Stimulated activated naive CD4-positive, alpha-beta T cell (primary cell): Measurements from ENCODE around the gene RIT1.

Experiments
- DNase-seq, 6 experiments: peaks; one replicate each; lab custom pipeline; 2025; lab: John Stamatoyannopoulos, UW

RIT1 gene

DNA sequence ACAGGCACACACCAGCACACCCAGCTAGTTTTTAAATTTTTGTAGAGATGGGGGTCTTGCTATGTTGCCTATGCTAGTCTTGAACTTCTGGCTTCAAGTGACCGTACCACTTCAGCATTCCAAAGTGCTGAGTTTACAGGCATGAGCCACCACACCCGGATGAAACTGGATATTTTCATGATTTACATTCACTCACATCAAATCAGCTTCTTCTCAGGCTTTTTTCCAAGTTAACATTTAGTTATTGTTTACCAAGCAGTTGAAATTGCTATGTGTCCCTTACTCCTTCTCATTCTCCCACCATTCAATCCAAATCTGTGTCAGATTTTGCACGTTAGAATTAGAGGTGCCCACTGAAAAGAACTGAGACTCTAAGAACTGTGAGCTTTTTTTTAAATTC lies 18.4 kb downstream of the RIT1 start:
- DNase-seq: no peak

DNA sequence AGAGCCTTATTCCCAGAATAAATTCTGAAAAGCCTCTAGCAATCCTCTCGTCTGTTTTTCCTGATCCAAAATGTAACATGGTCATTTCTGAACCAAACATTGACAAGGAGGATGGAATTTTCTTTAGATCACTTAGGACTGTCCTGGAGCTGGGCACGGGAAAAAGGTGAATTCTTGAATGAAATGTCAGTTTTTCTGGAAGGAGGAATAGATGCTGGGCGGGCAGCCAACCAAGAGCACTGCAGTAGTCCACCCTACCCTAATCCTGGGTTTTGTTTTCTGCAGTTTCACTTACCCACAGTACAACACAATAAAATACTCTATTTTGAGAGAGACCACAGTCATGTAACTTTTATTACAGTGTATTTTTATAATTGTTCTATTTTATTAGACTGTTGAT lies 20.9 kb downstream of the RIT1 start:
- DNase-seq: no peak

DNA sequence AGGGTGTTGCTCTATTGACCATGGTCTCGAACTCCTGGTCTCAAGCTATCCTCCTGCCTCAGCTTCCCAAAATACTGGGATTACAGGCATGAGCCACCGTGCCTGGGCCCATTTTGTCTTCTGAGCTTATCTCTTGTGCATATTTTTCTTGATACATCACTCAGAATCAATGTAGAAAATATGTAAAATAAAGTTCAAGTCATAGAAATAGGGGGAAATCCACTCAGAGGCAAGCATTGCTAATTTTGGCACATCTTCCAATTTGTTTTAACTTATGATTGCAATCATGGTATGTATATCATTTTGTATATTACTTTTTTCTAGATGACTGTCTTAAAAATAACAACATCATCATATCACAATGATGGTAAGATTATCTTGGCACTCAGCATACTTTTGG lies 21.6 kb downstream of the RIT1 start:
- DNase-seq: no peak

DNA sequence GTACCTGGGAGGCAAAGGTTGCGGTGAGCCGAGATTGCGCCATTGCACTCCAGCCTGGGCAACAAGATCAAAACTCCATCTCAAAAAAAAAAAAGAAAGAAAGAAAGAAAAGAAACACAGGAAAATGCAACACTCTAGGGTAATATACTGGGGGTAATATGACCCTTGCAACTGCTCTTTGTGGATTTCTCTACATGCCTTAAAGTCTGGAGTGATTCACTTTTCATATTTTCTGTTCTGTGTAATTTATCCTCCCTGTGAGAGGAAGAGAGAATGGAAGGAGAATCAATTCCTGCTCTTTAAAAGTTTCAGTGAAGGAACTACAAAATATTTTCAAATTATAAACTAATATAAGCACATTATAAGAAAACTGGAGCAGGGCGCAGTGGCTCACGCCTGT lies 22.7 kb downstream of the RIT1 start:
- no peak for DNase-seq

DNA sequence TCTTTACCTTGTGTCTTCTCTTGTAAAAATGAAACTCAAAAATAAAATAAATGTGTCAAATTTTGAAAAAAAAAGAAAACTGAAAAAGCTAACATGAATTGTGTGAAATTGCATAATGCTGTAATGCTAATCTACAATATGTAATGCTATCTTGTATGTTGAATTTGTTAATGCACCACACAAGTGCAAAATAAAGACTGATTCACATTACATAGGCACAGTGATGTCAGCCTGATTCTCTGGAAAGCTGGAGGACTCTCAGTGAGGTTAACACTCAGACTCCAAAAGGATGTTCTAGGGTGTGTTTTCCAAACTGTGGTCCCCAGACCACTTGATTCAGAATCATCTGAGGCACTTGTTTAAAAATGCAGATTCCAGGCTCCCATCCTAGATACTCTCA lies 26.2 kb downstream of the RIT1 start:
- no peak for DNase-seq

DNA sequence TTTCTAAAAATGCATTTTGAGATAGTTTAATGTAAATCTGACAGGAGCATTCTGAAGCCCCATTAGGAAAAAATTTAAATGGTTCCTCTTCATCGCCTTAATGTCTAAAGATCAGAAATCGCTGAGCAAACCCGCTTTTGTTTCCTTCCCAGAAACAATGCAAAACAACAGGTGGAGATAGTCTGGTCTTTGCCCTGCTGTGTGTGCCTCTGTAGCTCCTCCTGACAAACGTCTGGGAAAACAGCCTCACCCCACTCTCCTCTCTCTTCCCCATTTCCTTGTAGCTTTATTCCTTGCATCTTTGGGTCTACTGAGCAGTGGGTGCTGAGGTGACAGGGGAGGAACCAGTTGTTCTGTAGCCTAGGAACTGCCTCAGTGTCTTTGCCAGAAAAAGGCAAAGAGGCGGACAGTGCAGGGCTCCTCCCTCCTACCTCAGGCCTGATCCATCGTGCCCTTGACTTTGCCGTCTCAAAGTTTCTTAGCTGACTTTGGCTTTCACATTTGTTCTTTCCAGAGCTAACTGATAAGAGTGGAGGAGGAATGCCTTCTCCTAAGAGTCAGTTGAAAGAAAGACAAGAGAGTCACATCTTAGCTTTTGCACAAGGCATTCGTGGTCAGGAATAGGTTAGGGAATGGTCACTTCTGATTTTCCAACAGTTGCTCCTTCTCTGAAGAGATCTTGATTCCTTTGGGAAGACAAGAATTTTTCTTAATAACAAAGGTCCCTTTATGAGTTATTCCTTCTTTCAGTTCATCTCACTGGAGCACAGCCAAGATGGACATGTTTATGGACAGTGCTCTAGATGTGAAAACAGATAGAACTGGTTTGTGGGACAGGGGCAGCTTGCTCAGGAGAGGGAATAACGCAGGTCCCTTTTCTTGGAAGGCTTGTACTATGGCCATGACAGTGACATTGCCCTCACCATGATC lies 26.9 kb downstream of the RIT1 start:
- no peak for DNase-seq

DNA sequence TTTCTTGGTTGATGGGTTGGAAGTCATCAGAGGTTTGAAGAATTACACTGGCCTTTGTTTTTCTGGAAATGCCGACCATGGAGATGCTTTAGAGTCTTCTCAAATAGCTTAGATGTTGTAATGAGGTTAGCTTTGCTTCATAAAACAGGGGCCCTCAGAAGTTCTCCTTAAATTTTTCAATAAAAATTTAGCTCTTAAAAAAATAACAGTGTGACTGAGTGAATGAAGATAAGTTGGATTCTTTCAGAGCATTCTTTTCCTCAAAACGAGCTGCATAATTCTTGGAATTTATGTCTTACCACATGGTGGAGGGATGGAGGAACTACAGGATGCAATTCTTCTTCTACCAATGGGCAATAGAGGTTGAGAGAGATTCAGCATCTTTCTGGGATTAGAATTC lies 28.4 kb downstream of the RIT1 start:
- DNase-seq: no peak

DNA sequence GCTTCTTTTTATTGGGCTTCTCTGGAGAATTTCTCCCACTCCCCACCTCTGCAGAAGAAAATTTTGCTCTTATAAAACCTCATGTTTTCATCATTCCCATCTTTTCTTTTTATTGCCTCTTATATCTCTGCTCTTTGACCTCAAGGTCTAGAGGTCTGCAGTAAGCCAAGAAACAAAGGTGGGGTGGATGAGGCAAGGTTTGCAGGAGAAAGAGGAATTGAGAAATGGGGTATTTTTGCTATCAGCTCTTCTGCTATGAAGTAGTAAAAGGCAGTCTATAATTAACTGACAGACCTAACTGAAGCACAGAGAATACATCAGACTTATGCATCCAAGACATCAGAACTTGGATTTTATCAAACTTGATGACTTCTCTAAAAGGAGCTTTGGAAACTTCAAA lies 28.9 kb downstream of the RIT1 start:
- DNase-seq: no peak

DNA sequence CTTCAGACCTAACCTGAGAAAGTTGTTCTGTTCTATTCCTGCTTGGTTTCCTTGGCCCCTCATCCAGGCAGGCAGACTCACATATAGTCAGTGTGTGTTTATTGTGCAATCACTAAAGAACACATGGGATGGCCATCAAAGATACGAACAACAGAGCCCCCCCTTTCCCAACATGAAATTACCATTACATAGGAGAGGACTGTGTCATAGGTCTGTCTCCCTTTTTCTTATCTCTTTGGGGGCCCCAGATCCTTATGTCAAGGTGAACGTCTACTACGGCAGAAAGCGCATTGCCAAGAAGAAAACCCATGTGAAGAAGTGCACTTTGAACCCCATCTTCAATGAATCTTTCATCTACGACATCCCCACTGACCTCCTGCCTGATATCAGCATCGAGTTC lies 30.2 kb downstream of the RIT1 start:
- no peak for DNase-seq

DNA sequence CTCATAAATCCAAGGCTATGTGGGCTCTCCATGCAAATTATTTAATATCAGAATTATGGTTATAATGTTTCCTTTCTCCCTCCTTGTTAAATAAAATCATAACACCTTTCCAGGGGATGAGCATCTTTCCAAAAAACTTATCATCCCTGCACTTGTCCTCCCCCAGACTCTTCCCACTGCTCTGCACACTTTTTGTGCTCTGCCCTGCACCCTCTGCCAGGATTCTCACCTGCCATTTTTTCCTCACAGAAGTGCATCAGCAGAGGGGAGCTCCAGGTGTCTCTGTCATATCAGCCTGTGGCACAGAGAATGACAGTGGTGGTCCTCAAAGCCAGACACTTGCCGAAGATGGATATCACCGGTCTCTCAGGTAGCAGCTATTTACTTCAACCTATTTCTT lies 30.9 kb downstream of the RIT1 start:
- no peak for DNase-seq

DNA sequence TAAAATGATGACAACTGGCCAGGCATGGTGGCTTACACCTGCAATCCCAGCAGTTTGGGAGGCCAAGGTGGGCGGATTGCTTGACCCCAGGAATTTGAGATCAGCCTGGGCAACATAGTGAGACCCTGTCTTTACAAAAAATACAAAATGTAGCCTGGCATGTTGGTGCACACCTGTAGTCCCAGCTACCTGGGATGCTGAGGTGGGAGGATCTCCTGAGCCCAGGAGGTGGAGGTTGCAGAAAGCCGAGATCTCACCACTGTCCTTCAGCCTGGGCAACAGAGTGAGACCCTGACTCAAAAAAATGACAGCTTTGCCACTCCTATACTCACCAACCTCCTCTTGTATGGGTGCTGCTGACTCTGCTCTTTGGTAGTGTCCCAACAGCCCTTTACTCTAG lies 33.2 kb downstream of the RIT1 start:
- no peak for DNase-seq

DNA sequence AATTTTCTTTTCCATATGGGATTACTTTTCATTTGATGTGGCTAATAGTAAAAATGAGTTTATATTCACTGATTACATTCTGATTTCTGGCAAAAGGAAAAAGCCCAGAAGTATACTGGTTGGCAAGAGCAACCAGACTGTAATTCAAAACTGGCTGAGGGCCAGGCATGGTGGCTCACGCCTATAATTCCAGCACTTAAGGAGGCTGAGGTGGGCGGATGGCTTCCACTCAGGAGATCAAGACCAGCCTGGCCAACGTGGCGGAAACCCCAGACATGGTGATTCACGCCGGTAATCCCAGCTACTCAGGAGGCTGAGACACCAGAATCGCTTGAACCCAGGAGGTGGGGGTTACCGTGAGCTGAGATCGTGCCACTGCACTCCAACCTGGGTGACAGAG lies 37.3 kb downstream of the RIT1 start:
- DNase-seq: no peak

DNA sequence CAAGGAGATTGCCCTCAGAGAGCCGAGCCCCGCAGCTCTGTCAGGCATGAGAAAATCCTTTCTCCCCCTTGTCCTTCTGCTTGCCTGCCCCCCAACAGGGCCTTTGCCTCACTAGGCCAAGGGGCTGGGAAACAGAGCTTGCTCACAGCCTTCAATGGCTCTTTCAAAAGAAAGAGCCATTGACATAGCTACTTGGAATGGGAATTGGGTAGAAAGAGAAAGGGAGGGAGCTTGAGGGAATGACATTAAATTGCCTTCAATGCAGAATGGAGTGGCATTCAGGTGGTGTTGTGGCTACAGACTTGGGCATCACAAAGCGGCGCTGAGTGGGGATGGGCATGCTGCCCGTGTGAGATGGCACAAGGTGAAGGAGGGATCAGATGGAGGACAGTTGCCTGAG lies 38.6 kb downstream of the RIT1 start:
- DNase-seq: no peak

DNA sequence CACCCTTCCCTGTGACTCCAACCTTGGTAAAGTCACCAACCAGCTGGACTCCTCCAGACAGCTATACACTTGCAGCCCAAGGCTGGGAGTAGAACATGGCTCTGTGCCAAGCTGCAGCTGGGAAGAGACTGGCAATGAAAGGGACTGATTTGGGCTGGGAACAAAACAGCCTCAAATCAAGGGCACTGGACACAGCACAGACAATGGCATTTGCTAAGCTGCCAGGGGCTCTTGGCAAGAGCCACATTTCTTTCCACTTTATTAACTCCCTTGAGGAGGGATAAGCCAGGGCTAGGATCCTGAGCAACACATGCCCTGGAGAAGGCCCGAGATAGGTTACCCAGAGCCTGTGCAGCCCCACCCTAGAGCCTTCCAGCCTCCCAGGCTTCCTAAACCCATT lies 39.8 kb downstream of the RIT1 start:
- no peak for DNase-seq

DNA sequence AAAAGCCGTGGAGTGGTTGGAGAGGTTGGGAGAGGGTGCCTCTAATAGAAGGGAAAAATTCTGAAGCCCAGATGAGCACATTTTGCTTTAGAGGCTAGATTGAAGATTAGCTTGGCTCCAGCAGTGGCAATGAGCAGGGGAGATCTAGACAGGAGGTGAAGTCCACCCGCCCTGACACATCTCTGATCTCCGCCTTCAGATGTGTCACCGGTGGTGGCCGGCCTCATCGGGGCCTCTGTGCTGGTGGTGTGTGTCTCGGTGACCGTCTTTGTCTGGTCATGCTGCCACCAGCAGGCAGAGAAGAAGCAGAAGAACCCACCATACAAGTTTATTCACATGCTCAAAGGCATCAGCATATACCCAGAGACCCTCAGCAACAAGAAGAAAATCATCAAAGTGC lies 43.4 kb downstream of the RIT1 start:
- DNase-seq: no peak

DNA sequence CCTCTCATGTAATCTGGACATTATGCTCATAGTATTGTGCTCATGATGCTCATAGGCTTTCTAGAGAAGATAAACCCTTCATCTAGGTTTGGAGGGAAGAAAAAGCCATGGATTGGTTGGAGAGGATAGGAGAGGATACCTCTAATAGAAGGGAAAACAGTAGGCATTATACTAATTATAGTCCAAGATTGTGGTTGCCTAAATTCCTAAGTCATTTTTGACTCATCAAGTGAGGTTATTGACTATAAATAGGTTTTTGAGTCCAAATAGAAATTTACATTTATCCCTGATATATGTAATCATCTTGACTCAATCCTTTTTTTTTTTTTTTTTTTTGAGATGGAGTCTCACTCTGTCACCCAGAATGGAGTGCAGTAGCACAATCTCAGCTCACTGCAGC lies 46.8 kb downstream of the RIT1 start:
- DNase-seq: no peak

DNA sequence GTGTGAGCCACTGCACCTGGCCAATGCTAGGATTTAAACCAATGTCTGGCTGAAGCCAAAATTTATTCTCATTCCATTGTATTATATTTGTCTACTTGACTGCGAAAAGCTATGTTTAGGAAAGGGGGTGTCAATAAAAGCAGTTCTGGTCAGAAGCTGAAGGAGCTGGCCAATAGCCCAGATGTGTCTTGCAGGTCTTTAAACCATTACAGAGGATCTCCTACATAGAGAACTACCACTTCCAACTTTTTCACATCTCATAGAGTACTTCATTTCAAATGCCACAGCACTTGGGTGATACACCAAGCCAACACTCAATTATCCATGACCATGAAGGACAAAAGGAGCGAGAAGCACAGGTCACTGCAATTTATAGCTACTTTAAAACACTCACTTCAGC lies 49.3 kb downstream of the RIT1 start:
- DNase-seq: no peak

DNA sequence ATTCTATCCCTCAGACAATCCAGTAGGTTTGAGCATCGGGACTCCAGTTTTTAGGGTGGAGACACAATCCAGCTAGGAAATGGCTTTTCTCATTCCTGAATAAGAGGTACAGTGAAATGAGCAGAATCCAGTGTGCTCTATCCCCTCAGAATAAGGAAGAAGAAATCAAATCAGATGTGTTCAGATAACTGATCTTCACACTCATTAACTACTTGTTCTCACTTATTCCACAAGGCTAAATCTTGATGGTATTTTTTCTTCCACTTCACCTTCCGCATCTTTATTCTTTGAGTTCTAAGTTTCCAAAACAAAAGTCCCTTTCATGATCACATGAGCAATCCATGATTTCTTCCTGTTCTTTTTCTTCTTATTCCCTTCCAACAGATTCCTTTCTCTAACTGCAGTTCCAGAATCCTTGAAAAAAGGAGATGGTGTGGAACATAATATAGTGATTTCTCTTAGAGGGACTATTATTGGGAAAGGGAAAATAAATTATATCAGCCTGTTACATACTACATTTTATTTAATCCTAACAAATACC lies 50.1 kb downstream of the RIT1 start:
- no peak for DNase-seq

DNA sequence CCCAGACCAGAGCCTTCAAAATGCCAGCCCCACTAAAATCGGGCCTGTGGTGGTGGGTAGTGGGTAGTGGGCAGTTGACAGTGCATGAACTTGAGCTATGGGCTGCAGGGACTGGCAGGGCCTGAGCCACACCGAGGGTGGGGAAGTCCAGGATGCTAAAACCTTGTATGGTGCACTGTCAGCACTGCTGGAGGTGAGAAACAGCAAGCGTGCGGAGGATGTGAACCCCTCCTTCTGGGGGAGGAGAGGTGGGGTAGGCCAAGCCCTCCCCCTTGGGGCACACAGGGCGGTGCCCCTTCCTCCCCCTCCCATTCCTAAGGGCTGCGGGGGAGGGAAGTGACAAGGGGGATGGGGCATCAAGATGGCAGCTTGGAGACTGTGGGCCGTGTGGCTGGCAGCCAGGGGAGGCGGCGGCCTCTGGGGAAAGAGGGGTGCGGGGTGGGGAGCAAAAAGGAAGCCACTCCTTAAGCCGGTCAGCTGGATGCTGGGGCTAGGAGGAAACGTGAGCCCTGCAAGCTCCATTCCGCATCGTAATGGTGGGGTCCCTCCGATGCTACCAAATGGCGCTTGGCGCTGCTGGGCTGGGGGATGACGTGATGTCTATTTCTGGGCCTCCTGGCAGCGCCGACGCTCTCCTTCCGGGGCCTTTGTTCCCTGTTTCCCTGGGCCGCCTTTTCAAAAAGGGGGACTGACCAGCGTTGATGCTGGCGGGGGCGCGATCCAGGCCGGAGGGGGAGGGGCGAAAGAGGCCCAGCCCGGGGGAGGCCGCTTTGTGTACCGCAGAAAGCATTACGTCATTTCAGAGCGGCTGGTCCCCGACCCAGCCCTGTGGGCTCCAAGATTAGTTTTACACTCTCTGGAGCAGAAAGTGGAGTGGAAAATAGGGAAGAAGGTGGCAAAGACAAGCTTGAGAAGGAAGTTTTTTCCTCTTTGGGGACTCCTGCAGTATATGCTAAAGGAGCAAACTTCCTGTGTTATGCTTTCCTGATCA lies 51.0 kb downstream of the RIT1 start:
- peak in 1 of 6 experiments; percentile 9 for DNase-seq

DNA sequence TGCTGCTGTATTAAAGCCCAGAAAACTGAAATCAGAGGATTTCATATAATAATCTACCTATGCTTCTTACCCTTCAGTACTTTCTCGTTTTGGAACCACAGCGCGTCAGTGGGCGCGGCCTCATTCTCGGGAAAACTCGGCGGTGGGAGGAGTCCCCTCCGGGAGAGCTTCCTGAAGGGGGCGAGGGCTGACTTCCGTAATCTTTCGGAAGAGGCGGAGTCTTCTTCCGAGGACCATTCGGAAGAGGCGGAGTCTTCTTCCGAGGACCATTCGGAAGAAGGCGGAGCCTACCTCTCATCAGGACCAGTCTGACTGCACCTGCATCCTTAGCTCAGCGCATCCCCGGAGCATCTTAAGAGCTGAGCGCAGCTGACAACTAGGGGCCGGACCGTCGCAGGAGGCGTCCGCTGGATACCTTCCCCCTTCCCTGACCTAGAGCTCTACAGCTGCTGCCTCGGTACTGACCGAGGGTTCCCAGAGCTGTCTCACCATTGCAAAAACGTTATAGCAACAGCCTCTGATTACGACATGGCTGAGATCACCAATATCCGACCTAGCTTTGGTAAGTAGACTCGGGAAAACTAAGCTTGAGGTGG lies 51.8 kb downstream of the RIT1 start, which contains the start of gene SYT11:
Gene SYT11 (plus strand): TSS at position 334 of the 596 bp plus-strand sequence. CDS start 195 bp downstream, at position 529.
- DNase-seq: peak; percentile 83 to 93 (median 88)

DNA sequence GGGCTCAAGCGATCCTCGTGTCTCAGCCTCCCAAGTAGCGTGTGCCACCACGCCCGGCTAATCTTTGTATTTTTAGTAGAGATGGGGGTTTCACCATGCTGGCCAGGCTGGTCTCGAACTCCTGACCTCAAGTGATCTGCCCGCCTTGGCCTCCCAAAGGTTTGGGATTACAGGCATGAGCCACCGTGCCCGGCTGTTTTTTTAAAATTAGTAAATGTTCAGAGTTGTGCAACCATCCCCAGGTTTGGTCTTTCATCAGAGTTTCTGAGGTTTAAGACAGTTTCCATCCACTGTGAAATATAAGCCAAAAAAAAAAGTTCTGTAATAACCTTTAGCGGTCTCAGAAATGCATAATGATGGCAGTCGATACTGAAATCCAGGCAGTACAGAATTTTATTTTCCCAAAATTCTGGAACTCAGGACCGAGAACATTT lies 52.3 kb downstream of the RIT1 start:
- no peak for DNase-seq
